22Rv1 (cell line): ENCODE measurements around the gene SLC25A42.

ENCODE experiments used
- ZFX ChIP-seq: fragments of 450-650 bp; IDR thresholded peaks from 2 replicates; pipeline ENCODE4 v1.6.1; 2017; ENCODE audit warnings: antibody characterized with exemption, borderline replicate concordance
- TF ChIP-seq, protein P1 (sequence below): fragments of 450-650 bp; IDR thresholded peaks from 2 replicates; pipeline ENCODE4 v1.5.1; 2017; ENCODE audit warnings: mild to moderate bottlenecking

DNA sequence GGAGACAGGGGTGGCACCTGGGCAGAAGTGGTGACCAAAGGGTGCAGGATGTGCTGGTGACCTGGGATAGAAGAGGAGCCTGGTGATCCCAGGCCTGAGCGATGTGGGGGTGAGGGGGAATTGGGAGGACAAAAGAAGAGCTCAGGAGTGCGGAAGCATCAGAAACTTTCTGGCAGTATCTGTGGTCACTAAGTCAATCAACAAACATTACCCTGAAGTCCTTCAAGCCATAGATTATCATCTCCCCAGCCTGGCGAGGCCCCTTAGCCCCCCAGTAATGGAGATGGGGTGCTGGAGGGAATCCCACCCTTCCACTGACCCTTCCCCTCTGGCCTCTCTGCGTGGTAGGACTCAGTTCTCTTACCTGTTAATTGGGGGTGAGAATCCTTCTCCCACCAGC, 95.7 kb downstream of the SLC25A42 start:
- TF ChIP-seq, protein P1, sequence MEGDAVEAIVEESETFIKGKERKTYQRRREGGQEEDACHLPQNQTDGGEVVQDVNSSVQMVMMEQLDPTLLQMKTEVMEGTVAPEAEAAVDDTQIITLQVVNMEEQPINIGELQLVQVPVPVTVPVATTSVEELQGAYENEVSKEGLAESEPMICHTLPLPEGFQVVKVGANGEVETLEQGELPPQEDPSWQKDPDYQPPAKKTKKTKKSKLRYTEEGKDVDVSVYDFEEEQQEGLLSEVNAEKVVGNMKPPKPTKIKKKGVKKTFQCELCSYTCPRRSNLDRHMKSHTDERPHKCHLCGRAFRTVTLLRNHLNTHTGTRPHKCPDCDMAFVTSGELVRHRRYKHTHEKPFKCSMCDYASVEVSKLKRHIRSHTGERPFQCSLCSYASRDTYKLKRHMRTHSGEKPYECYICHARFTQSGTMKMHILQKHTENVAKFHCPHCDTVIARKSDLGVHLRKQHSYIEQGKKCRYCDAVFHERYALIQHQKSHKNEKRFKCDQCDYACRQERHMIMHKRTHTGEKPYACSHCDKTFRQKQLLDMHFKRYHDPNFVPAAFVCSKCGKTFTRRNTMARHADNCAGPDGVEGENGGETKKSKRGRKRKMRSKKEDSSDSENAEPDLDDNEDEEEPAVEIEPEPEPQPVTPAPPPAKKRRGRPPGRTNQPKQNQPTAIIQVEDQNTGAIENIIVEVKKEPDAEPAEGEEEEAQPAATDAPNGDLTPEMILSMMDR, result no peak
- TF ChIP-seq ZFX, result no peak
